ENCODE results near the gene AQP3. TPM values are rescaled to one million over a fixed set of nuclear protein-coding genes. Genes with fewer than 3 reads are reported as not detected.

Gene AQP3
- total RNA-seq, 2 experiments from 2014 or later: 16.0 to 30.6 TPM

- Histone ChIP-seq H3K36me3 (ENCODE audit: insufficient read depth, low read length) (peaks cover 58% of the 10 kb centered on the region), H4K20me1 (ENCODE audit: insufficient read depth, low read length) (no peaks in the 10 kb centered on the region; the same call in 1 of the 2 replicates), H3K79me2 (ENCODE audit: insufficient read depth, low read depth, low read length) (peaks cover 28% of the 10 kb centered on the region), H3K27ac (ENCODE audit: low read depth, low read length, poor library complexity, severe bottlenecking) (no peak overlapping the region), H3K4me1 (ENCODE audit: insufficient read depth, low read length, poor library complexity, severe bottlenecking) (peaks cover 12% of the 10 kb centered on the region), H3K9me3 (ENCODE audit: low read length) (no peaks in the 10 kb centered on the region), H3K4me3 (ENCODE audit: low read depth, low read length, poor library complexity, severe bottlenecking) (no peak overlapping the region), H2AFZ (ENCODE audit: low read length) (no peak overlapping the region), H3K9me2 (ENCODE audit: insufficient read depth, low read length) (no peaks in the 10 kb centered on the region), H3K4me2 (ENCODE audit: low read length) (peak overlapping the region; percentile 98)
- BruUV-seq (replicated peaks): no TSS peak
- no peak for DNase-seq (ENCODE audit: low spot score)
- ChIA-PET CTCF (ENCODE audit: unreplicated experiment) (interaction anchor here (0.7 to 3.5 kb wide), 2 partner anchors 19 to 38 kb away, joined by 3 to 28 read pairs; no protein-coding TSS in a partner anchor), POLR2A (interaction anchor here (4.0 to 4.4 kb wide), 2 partner anchors 12 to 21 kb away, joined by 28 to 50 read pairs; partner anchors contain the start of gene AQP3)
- TF ChIP-seq EZH2phosphoT487 (IDR thresholded peaks at IDR 0.05; ENCODE audit: borderline replicate concordance, low read depth, low read length): no peak
- no peak for TF ChIP-seq CTCF (conservative IDR thresholded peaks at IDR 0.05; ENCODE audit: low read length)
- intact Hi-C loops (cut with micrococcal nuclease; ENCODE audit: unreplicated experiment): loop anchor here (5.0 kb wide), 1 partner anchor 179 kb away; the partner anchor contains the start of gene NFX1
These were observed 24.0 kb upstream of the AQP3 start for GRCh38 chr9:33471361-33471760.

- Histone ChIP-seq H3K4me3 (ENCODE audit: low read depth, low read length, poor library complexity, severe bottlenecking) (no peak overlapping the region), H3K36me3 (ENCODE audit: insufficient read depth, low read length) (peaks cover 73% of the 10 kb centered on the region), H3K4me2 (ENCODE audit: low read length) (no peak overlapping the region), H4K20me1 (ENCODE audit: insufficient read depth, low read length) (no peaks in the 10 kb centered on the region; the same call in 1 of the 2 replicates), H2AFZ (ENCODE audit: low read length) (no peak overlapping the region), H3K9me2 (ENCODE audit: insufficient read depth, low read length) (no peaks in the 10 kb centered on the region), H3K27ac (ENCODE audit: low read depth, low read length, poor library complexity, severe bottlenecking) (no peak overlapping the region), H3K9me3 (ENCODE audit: low read length) (no peaks in the 10 kb centered on the region), H3K4me1 (ENCODE audit: insufficient read depth, low read length, poor library complexity, severe bottlenecking) (peaks cover 12% of the 10 kb centered on the region), H3K79me2 (ENCODE audit: insufficient read depth, low read depth, low read length) (peaks cover 28% of the 10 kb centered on the region)
- intact Hi-C loops (cut with micrococcal nuclease; ENCODE audit: unreplicated experiment): loop anchor here (5.0 kb wide), 2 partner anchors 53 to 178 kb away; partner anchors contain the start of gene NFX1
- no peak for DNase-seq (ENCODE audit: low spot score)
- ChIA-PET CTCF (ENCODE audit: unreplicated experiment) (no interaction called here), POLR2A (interaction anchor here (0.7 kb wide), 1 partner anchor 30 kb away, joined by 3 read pairs; no protein-coding TSS in a partner anchor)
- TF ChIP-seq CTCF (conservative IDR thresholded peaks at IDR 0.05; ENCODE audit: low read length) (no peak), EZH2phosphoT487 (IDR thresholded peaks at IDR 0.05; ENCODE audit: borderline replicate concordance, low read depth, low read length) (no peak)
- BruUV-seq (replicated peaks): no TSS peak
These were observed 22.5 kb upstream of the AQP3 start for GRCh38 chr9:33469891-33470290.

Data from OCI-LY7 (cell line).